Glomerular endothelial cell (primary cell): ENCODE data around the gene HHLA2. TPM values are rescaled to one million over a fixed set of nuclear protein-coding genes. Genes with fewer than 3 reads are reported as not detected.

ENCODE experiments used
- DNase-seq: peaks from one replicate; pipeline ENCODE4 v3.0.0-alpha.2; 2011; ENCODE audit warnings: low read depth, low spot score; ENCODE audit errors: extremely low read depth
- total RNA-seq: library from RNA; depleted of rRNA; stranded (reverse); fragments of >200 nt; gene quantifications from 2 replicates; pipeline ENCODE4 v1.2.3, GENCODE V29; 2015

The HHLA2 gene
- total RNA-seq, 1 donor from 2014 or later: not detected

- no peak for DNase-seq
Measured at GRCh38 chr3:108298056-108298455, 1.7 kb downstream of the HHLA2 start.

- no peak for DNase-seq
Measured at GRCh38 chr3:108300103-108300849, 3.9 kb downstream of the HHLA2 start.

- no peak for DNase-seq
Measured at GRCh38 chr3:108301695-108302404, 5.5 kb downstream of the HHLA2 start.

DNA sequence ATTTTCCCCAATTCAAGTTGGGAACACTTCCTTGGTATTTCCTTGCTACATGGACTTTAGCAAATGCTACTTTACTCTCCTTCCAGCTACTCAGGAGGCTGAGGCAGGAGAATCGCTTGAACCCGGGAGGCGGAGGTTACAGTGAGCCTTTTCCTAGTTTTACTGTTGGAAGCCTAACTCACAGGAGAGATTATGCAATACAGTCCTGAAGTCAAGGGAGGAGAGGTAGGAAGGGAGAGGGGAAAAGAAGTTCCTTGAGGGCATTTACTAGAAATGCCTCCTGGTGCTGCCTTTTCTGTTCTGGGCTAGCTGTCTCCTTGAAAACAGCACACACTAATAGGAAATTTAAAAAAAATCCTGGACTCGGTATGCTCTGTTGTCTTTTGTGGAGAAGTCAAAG is 6.2 kb downstream of the HHLA2 start:
- DNase-seq: no peak

- DNase-seq: no peak
Measured at GRCh38 chr3:108305484-108306172, 9.3 kb downstream of the HHLA2 start.

DNA sequence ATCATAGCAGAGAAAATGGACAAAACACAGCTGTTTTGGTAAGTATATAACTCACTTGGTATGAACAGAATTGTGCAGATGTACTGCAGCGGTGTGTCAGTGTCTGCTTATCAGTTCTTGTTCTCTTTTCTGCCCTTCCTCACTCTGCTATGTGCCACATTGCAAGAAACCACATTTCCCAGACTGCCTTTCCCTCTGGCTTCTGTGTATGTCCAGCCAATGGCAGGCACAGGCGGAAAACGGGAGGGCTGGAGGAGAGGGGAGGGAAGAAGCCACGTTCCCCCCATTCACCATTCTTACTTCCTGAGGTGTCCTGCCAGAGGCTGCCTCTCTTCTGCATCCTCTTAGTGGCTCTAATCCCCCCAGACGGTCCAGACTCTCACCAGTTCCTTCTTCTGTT is 15.4 kb downstream of the HHLA2 start:
- no peak for DNase-seq

DNA sequence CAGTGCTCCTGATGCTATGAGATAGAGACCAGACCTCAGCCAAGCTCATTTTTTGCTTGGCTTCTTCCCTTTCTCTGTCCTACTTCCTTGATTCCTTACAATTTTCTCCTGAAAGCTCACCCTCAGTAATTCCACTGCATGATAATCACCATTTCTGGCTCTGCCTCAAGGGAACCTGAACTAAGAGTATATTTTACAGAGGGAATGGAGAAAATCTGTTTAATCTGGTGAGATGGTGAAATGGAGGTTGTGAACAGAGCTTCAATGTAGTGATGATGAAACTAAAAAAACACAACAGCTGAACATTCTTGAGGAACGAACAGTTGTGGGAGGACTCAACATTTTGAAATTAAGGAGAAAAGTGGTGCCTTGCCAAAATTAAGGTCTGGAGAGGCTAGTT is 16.3 kb downstream of the HHLA2 start:
- no peak for DNase-seq

DNA sequence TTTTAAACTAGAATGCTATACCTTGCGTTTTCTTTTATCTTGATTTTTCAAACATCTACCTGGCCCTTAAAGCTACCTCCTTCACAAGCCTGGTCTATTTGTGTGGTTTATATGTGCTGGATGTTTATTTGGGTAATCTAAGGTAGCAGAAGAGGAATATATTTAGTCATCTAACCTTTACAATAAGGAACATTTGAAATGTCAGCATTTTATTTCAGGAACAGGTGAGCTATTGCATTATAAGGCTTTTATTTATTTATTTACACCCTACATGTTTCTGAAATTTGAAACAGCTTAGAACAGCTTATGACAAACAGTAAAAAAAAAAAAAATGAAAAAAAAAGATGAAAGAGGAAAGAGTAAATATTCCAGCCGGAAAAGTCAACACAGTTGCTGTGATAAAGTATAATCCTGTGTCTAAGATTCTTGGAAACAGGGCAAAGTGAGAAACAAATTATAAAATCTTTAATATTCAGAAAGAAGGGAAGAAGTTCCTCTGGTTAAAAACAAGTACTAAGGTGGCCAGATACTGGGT is 19.5 kb downstream of the HHLA2 start:
- DNase-seq: no peak

- no peak for DNase-seq
Measured at GRCh38 chr3:108319428-108320082, 23.2 kb downstream of the HHLA2 start.

- DNase-seq: no peak
Measured at GRCh38 chr3:108320746-108321350, 24.5 kb downstream of the HHLA2 start.

- no peak for DNase-seq
Measured at GRCh38 chr3:108322352-108322751, 26.0 kb downstream of the HHLA2 start.

- no peak for DNase-seq
Measured at GRCh38 chr3:108324177-108324576, 27.8 kb downstream of the HHLA2 start.

- DNase-seq: no peak
Measured at GRCh38 chr3:108327168-108327567, 30.8 kb downstream of the HHLA2 start.

- no peak for DNase-seq
Measured at GRCh38 chr3:108328821-108329486, 32.6 kb downstream of the HHLA2 start.

DNA sequence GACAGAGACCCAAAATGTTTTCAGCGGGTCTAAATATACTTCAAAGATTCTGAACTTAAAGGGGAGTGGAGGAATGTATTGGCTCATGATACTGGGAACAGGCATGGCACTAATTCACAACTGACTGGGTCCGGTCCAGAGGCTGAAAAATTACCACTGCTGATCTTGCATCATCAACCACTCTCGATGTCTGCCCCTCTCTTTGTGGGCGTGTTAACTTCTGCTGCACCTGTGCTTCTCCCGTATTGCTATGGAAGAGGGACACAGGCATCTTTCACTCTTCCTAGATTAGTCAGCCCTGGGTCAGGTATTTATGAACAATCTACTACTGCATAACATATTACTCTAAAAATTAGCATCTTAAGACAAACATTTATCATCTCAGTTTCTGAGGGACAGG is 33.2 kb downstream of the HHLA2 start:
- no peak for DNase-seq

DNA sequence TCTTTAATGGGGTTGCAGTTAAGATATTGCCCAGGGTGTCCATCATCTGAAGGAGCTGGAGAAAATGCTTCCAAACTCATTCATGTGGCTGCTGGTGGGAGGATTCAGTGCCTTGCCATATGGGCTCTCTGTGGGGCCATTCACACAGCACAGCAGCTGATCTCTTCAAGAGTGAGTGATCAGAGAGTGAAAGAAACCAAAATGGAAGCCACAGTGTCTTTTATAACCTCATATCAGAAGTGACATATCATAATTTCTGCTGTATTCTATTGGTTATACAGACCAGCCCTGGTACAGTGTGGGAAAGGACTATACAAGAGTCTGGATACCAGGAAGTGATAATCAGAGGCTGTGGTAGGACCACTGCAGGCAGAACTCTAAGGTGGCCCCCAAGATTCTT is 33.6 kb downstream of the HHLA2 start:
- no peak for DNase-seq

DNA sequence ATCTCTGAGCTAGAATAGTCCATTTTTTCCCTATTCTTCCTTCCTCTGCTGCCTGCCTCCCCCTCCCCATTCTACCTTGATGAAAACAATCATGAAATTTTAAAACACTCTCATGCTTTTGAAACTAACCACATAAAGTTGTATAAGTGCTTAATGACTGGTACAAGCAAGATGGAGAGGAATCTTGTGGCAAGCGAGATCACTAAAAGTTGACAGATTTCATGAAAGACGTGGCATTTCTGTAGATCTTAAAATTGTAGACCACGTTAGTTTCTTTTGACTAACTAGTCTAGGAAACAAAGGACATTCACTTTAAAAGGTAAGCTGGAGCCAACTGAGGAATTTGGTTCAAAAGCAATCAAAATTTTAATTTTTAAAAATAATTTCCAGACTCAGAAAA is 35.4 kb downstream of the HHLA2 start:
- DNase-seq: no peak

DNA sequence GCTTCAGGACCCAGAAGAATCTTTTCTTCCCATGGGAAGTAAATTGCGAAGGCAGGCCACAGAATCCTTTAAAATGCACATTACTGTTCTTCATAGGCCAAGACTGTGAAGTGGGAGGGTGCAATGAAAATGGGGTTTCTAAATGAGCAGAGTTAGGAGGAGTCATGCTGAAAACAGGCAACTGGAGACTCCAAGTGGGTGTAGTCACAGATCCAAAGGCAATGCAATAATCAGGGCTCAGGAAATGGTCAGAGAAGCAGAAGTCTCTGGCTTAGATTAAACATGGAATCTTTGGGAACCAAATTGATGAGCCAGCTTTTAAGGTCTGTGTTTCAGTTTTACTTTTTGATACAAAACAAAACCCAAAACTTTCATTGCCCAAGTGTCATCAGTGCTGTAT is 37.6 kb downstream of the HHLA2 start:
- DNase-seq: no peak

- no peak for DNase-seq
Measured at GRCh38 chr3:108334701-108335100, 38.4 kb downstream of the HHLA2 start.

GRCh38 chr3:108338901-108339545 is 42.7 kb downstream of the HHLA2 start:
- DNase-seq: no peak
